GM12891 (cell line): Measurements from ENCODE around the gene CAMTA1.

ENCODE experiments used
- POLR2A ChIP-seq: IDR thresholded peaks from 2 replicates; pipeline ENCODE4 v1.6.1; 2011; ENCODE audit warnings: low read depth, low read length, control low read depth
- TAF1 ChIP-seq: IDR thresholded peaks from 2 replicates; pipeline ENCODE4 v1.6.1; 2011; ENCODE audit warnings: low read depth, low read length, control low read depth

- TF ChIP-seq POLR2A: no peak
- no peak for TF ChIP-seq TAF1
Observed at GRCh38 chr1:7298145-7298544, 512.9 kb downstream of the CAMTA1 start.
